CD4-positive, alpha-beta T cell treated with Interferon alpha-2 for 1 hour (primary cell): ENCODE results near the gene GRPR.
"Not testable (repeated sequence)": the region's sequence is repeated elsewhere in the genome, so short reads cannot be mapped to it uniquely, and the experiment has no call there.

Experiments used
- DNase-seq, 2 donors: peaks; one replicate each; pipeline ENCODE4 v3.0.0-alpha.2; 2020 to 2022

Gene GRPR

DNA sequence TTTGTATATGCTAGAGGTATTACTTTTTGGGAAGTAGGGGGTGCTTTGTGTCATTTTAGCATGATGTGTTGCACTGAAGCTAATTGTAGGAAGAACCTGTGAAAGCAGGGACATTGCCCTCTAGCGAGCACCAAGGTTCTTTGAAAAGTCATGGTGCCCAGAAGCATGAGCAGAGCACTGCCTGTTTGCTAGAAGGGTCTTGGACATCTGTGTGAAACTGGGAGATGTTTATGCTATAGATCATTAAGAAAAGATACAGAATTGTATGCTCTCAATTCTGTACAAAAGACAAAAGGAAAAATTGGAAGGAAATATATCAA lies 14.7 kb downstream of the GRPR start:
- no peak for DNase-seq

DNA sequence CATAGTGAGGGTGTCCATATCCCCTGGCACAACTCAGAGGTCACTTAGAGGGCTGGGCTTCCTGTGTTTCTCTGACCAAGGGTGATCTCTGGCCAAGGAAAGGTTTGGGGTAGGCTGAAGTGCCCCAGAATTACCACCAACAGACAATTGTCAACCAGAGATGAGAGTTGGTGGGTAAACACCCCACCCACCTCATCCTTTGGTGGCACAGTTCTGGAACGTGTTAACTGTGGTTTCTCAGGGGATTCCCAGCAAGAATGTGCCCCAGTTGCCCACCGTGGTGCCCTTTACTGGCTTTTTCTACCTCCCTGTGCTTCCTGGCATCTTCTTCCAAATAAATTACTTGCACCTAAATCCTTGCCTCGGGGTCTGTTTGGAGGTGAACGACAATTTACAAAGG lies 17.1 kb downstream of the GRPR start:
- DNase-seq, result no peak

DNA sequence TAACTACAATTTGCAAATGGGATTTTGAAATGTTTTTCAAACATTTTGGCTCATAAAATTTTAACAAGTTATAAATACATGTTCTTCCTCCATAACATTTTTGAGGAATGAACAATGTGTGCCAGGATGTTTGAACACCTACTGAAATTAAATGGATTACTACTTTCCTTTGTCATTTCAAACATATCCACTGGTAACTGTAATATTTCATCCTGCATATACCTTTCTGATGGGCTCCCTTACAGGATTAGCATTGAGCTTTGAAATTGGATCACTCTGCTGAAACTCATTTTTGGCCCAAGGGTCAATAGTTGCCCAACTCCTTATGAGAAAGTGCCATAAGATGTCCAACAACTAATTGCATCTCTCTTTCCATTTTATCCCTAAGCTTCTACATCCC lies 17.6 kb downstream of the GRPR start:
- DNase-seq, result no peak

DNA sequence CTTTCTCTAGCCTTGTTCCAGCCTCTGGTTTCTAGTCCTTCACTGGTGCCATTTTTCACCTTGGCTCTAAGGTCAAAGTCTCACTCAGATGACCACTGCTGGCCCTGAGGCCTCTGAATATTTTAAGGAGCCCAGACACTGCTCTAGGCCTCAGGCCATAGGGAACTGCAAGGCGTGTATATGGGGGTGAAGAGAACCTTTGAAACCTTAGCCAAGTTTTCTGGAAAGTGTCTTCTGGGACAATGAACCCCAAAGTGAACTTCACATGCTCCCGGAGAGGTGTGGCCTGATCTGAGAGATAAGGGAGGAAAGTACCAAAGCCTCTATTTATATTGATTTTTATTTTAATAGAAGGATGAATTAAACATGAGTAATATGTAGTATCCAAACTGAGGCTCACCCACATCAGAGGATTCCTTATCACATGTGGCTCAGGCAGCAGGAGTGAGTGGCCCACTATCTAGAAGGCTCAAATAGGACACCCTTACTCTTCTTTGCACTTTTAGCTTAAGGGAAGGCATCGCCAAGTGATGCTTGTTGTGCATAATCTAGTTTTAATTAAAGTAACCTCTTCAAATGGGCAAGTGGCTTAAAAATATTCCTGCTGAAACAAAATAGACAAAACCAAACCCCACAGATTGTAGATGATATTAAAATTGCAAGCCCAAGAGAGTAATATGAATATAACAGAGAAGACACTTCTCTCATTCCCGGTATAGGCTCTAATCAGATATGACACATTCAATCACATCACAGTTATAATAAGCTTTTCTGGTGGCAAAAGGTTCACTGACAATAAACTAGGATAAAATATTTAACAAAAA lies 18.3 kb downstream of the GRPR start:
- no peak for DNase-seq

DNA sequence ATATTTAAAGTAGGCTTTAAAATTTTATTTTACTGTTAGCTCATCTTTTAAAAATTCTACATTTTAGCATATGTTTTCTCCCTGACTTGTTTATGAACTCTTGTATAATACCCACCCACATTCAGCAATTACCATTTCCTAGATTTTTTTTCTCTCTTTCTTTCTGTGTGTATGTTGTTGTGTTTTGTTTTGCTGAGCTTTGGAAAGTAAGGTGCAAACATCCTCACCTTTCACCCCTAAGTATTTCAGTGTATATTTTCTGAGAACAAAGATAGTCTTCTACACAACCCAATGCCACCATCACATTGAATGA lies 18.8 kb downstream of the GRPR start:
- DNase-seq, result no peak

DNA sequence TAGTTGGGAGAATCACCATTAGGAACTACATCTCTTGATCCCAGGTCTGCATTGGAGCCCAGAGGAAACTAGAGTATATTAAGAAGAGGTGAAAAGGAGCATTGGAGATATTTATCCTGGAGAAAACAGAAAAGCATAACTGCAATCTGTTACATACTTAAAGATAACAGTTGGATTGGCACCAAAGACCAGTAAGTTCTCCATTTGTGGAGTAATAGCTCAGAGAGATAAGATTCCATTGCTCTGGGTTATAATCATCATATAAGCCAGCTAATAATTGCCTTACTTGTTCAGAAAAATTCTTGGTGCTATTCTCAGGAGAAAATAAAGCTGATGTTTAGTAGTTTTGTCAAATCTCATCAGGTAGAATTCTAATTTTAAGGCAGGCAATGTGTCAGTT lies 20.6 kb downstream of the GRPR start:
- no peak for DNase-seq

DNA sequence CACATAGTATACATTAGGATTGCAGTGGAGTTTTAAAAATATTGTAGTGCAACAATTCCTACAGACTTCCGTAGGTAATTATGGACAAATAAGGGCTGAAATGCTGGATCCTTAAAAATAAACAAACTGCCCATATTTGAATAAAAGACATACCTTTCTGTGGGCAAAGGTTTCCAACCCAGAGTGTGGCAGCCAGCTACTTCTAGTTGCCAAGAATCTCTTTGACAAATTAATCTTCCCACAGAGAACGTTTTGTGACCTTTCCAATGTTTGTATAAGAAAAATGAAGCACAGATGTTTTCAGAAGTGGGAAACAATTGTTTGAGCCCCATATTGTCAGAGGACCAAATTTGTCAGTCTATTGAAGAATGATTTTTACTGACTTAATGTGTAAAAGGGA lies 21.1 kb downstream of the GRPR start:
- DNase-seq, result no peak

DNA sequence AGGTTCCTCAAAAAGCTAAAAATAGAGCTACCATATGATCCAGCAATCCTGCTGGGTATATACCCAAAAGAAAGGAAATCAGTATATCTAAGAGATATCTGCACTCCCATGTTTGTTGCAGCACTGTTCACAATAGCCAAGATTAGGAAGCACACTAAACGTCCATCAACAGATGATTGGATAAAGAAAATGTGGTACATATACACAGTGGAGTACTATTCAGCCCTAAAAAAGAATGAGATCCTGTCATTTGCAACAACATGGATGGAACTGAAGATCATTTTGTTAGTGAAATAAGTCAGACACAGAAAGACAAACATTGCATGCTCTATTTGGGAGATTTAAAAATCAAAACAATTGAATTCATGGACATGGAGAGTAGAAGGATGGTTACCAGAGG lies 21.7 kb downstream of the GRPR start:
- DNase-seq, result not testable (repeated sequence)

DNA sequence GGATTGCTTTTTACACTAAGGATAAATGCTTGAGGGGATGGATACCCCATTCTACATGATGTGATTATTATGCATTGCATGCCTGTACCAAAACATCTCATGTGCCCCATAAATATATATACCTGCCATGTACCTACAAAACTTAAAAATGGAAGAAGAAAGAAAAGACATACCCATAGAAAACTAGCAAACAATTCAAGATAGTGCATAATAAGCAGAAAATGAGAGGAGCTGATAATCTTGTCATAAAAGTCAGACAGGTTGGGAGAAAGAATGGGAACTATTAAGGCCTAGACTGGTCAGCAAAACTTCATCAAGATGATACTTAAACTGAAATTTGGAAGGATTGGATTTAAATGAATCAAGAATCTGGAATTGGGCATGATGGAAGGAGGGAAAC lies 22.3 kb downstream of the GRPR start:
- DNase-seq, result no peak

DNA sequence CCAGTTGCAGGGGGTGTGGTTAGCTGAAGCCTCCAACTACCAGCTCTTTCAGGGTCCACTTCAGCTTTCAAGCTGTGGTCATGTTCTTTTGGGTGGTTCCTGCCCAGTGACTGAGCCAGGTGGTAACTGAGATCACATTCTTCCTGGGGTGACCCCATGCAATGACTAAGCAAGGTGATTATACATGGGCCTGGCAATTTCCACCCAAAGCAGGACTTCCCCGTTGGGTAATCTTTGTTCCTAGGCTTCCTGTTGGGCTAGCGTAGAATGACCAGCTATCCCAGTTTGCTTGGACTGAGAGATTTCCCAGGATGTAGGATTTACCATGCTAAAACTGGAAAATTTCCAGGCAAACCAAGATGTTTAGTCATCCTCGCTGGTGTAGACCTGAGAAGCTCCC lies 25.5 kb downstream of the GRPR start:
- no peak for DNase-seq

DNA sequence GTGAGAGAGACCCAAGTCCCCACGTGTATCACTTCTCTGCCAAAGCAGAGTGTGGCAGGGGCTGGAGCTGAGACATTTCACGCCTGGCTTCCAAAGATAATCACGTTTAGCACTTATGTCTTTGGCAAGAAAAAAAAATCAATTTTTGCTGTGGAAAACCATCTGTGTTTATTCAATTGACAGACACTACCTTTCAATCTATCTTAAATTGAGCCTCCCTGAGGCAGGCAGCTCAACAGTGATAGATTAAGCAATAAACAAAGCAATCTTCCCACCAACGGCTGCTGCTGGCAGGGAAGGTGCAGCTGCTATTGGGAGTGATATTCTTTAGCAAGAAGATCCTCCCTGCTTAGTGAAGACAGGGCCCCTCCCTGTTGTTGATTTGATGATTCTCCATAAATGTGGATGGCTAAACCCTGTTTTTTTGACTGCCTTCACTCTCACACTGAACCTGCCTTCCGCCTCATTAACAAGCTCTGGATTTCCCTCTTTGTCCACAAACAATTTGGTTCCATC lies 32.3 kb downstream of the GRPR start:
- no peak for DNase-seq

DNA sequence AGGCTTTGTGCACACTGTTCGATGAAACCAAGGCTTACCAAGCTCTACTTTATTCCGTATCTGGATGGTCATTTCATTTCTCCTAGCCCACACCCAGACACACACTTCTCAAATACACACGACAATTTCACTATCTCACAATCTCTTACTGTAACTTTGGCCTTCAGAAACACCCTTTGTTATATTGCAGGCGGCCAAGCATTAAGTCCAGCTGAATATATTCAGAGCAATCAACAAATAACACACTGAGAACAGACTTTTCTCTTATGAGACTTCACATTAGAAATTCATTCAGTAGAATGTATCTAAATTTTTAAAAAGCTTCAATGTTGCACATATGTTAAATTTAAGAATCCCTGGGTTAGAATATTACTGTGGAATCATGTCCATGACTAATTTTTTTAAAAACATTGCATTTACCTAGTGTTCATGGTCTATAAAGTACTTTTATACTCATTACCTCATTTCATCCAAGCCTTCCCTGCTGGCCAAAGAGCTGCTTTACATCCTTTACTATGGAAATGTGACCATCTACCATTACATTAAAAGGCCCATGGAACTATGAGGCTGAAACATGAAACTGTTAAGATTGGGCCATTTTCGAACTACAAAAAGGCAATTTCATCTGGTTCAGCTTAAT lies 33.4 kb downstream of the GRPR start:
- no peak for DNase-seq

DNA sequence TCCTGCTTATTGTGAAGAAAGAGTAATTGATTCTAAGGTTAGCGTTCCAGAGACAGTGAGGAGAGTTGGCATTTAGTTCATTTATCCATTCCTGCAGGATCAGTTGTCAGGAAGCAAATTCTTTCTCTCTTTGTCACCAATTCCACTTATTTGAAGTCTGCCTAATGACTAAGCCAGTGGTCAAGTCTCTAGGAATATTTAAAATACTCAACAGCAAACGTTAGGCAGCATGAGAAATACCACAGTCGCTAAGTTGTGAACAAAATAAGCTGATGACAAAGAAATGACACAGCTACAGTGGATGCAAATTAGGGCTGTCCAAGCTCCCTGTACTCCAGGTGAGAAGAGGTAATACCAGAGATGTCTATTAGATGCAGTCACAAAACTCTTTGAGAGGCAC lies 37.4 kb downstream of the GRPR start:
- no peak for DNase-seq

DNA sequence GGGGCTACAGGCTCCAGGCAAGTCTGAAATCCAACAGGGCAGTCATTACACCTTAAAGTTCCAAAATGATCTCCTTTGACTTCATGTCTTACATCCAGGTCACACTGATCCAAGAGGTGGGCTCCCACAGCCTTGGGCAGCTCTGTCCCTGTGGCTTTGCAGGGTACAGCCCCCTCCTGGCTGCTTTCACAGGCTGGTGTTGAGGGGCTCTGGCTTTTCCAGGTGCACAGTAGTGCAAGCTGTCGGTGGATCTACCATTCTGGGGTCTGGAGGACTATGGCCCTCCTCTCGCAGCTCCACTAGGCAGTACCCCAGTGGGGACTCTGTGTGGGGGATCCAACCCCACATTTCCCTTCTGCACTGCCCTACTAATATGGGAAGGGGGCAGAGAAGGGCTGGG lies 37.8 kb downstream of the GRPR start:
- not testable (repeated sequence) for DNase-seq

DNA sequence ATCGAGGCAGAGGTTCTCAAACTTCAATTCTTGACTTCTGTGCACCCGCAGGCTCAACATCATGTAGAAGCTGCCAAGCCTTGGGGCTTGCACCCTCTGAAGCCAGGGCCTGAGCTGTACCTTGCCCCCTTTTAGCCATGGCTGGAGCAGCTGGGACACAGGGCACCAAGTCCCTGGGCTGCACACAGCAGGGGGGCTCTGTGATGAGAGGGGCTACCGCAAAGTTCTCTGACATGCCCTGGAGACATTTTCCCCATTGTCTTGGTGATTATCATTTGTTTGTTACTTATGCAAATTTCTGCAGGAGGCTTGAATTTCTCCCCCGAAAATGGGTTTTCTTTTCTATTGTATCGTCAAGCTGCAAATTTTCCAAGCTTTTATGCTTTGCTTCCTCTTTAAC lies 39.0 kb downstream of the GRPR start:
- no peak for DNase-seq

DNA sequence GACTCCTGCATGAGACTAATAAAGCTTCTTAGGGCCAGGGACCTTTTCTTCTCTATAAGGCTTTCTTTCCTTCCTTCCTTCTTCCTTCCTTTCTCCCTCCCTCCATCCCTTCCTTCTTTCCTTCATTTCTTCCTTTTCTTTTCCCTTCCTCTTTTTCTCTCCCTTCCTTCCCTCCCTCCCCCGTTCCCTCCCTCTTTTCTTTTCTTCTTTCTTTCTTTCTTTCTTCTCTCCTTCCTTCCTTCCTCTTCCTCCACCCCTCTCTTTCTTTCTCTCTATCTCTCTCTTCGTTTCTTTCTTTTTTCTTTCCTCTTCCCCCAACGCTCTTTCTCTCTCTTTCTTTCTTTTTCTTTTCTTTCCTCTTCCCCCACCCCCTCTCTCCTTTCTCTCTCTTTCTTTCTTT lies 41.4 kb downstream of the GRPR start:
- DNase-seq, result no peak

DNA sequence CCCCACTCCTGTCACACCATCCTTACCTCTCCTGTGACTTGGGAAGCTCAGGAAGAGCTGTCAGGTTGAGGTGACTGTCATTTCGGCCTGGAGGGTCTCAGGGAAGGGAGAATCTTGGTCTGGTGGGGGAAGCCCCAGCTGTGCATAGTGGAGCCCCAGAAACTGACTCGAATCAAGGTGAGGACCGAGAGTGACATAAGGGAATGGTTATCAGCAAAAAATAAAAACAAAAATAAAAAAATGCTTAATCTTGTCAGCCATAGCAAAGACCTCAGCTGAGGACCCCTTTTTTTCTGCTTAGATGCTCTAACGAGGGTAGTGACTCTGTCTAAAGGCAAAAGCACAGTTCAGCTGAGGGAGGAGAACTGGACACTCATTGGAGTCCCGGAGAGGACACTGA lies 43.8 kb downstream of the GRPR start, which contains the start of gene MAGEB17:
Gene MAGEB17 (plus strand): TSS at position 301 of the 400 bp plus-strand sequence. CDS start 2,902 bp downstream, outside the sequence.
- no peak for DNase-seq

DNA sequence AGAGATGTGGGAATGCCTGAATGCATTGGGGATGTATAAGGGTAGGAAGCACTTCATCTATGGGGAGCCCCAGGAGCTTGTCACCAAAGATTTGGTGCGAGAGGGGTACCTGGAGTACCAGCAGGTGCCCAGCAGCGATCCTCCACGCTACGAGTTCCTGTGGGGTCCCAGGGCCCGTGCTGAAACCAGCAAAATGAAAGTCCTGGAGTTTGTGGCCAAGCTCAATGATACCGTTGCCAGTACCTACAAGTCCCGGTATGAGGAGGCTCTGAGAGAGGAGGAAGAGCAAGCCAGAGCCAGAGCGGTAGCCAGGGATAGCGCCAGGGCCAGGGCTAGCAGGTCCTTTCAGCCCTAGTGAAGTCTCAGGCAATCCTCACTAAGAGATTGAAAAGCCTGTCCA lies 47.7 kb downstream of the GRPR start:
- DNase-seq, result no peak

DNA sequence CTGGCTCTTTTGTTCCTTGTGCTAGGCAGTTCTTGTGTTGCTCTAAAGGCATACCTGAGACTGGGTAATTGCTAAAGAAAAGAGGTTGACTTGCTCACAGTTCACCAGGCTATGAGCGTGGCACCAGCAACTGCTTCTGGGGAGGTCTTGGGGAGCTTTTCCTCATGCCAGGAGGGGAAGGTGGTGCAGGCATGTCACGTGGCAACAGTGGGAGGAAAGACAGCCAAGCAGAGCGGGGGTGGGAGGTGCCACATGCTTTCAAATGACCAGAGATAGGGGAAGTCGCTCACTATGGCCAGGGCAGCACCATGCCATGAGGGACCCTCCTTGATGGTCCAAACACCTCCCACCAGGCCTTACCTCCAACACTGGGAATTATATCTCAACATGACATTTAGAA lies 48.6 kb downstream of the GRPR start:
- no peak for DNase-seq

DNA sequence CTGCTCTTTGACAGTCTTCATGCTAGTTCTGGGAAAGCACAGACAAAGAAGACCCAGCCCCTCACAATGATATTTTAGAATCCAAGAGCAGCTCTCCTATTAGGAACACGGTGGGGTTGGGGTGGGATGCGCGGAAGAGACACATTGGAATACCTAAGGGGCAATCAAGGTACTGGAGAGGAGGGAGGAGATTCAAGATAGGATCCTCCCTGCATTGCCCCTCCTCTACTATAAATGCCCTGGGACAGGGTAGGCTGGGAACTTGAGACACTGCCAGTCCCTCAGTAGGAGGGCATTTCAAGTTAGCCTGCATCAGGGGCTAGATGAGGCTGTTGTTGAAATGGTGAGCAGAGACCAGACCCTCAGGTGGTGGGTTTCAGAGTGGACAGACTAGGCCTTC lies 49.0 kb downstream of the GRPR start:
- DNase-seq, result no peak

DNA sequence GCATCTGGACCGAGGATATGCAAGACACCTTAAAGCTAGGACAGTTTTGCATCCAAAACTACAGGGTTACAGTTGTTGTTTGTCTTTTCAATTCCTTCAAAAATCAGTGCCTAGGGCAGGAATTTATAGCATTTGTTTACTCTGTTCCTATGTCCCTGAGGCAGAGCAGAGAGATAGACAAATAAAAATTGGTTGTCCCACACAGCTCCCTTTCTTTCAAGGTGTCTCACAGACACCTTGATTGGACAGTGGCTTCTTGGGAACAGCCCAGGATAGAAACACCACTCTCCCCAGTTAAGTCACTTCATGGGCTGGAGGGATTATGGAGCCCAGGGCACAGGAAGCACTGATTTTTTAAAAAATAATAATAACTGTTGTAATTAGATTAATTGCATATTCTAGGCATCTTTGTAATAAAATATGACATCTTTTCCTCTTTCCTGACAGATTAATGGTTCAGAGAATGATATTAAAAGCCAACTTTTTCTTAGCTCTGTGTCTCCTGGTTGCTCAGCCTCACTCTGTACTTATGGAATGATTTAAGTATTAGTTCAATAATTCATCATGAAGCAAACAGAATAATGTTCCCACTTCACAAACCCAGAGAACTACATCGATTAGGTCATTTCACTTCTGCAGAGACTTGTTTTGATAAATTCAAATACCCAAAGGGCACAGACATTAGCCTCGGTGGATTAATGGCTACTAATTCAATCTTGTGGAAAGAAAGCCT lies 52.1 kb downstream of the GRPR start:
- DNase-seq, result no peak

DNA sequence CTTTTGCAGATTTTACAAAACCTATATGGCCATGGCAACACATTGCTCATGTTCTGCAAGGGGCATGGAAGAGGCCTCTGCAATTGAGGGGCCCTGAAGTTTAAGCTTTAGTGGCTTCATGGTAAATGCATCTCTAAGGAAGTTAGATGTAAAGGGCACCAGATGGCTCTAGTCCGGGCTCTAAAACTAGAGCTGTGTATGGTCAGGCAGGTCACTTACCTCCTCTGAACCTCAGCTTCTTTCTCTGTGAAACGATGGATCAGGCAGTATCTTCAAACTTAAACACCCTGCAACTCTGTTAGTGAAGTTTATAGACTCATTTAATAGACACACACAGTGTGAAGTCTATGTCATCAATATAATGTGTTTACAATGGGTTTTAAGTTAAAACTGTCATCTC lies 53.9 kb downstream of the GRPR start:
- DNase-seq, result no peak

DNA sequence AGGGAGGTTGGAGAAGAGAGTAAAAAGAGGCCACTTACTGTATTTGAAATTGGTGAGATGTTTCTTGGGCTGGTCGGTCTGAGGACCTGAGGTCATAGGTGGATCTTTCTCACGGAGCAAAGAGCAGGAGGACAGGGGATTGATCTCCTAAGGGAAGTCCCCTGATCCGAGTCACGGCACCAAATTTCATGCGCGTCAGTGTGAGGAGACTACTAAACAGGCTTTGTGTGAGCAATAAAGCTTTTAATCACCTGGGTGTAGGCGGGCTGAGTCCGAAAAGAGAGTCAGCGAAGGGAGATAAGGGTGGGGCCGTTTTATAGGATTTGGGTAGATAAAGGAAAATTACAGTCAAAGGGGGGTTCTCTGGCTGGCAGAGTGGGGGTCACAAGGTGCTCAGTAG lies 60.5 kb downstream of the GRPR start:
- DNase-seq, result not testable (repeated sequence)

DNA sequence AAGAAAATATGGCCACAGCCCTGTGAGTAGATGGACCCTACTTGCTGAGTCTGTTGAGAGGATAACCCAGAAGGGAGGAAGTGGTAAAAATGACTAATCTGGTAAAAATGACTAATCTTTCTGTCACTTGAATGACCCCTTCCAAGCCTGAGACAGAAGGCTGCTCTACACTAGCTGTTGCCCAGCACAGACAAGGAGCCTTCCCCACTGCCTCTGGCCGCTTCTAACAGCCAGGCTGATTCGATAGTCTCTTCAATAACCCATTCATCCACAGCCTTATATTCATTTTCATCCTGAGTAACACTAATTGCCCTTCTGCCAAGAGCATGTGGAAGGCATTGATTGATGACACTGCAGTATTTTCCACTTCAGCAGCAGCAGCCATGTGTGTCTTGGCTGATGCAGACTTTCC lies 62.4 kb downstream of the GRPR start:
- no peak for DNase-seq
